A549 (cell line): ENCODE results near the gene NFAM1. TPM values are rescaled to one million over a fixed set of nuclear protein-coding genes. Genes with fewer than 3 reads are reported as not detected.

Source experiments
- ATAC-seq, 2 experiments: fragments of 200-7000 bp in 1 of 2; fragments of >200 bp in 1 of 2; cut with Nextera tagmentation in 1 of 2; cut with Tn5 transposase in 1 of 2; 3 replicates each; pipeline versions ENCODE4 v1.8.0 to v1.9.1; 2018 to 2020; ENCODE audit warnings: mild to moderate bottlenecking in 1 of 2, moderate library complexity in 1 of 2
- CTCF ChIA-PET: fragments of 300-600 bp; sonication (Branson Sonifier 250); formaldehyde crosslinking; extraction: SDS; loops from one replicate; lab custom pipeline; 2021; ENCODE audit warnings: antibody characterized with exemption, inconsistent platforms; lab: Yijun Ruan, JAX
- POLR2A ChIA-PET: fragments of 350-600 bp; formaldehyde crosslinking; extraction: SDS; loops from one replicate; lab custom pipeline; 2021; ENCODE audit warnings: antibody characterized with exemption, inconsistent platforms; lab: Yijun Ruan, JAX
- DNase-seq, 2 experiments: peaks; one replicate each; pipeline versions ENCODE4 v3.0.0 to v3.0.0-alpha.2; 2011 to 2016; ENCODE audit warnings: low read depth in 1 of 2, low spot score in 1 of 2
- FAIRE-seq: peaks from 2 replicates; lab custom pipeline; 2011; peaks lifted over from hg19 to GRCh38; lab: Jason Lieb, UNC
- H3K27ac ChIP-seq, 2 experiments: fragments of >200 bp; sonication (Bioruptor Twin); formaldehyde crosslinking; 3 replicates each; pipeline ENCODE4 v1.5.1; 2016 to 2017
- H3K4me1 ChIP-seq: fragments of >200 bp; sonication (Bioruptor Twin); formaldehyde crosslinking; 3 replicates; pipeline ENCODE4 v1.6.1; 2016
- H3K4me2 ChIP-seq: fragments of >200 bp; sonication (Bioruptor Twin); formaldehyde crosslinking; 3 replicates; pipeline ENCODE4 v1.6.1; 2016
- H3K4me3 ChIP-seq: fragments of >200 bp; sonication (Bioruptor Twin); formaldehyde crosslinking; 3 replicates; pipeline ENCODE4 v1.5.1; 2016
- H3K9me3 ChIP-seq: fragments of >200 bp; sonication (Bioruptor Twin); formaldehyde crosslinking; 3 replicates; pipeline ENCODE4 v1.6.1; 2016
- CBX8 ChIP-seq: fragments of 200-600 bp; sonication (generic); IDR thresholded peaks from 2 replicates; pipeline ENCODE4 v1.6.1; 2016
- CEBPB ChIP-seq, 2 experiments: fragments of >200 bp in 1 of 2; sonication (Bioruptor Twin) in 1 of 2; formaldehyde crosslinking in 1 of 2; IDR thresholded peaks; 2 replicates each; pipeline ENCODE4 v1.6.1; 2012 to 2016
- CHD4 ChIP-seq: fragments of 200-600 bp; sonication (generic); IDR thresholded peaks from 2 replicates; pipeline ENCODE4 v1.6.1; 2016; ENCODE audit warnings: antibody characterized with exemption, mild to moderate bottlenecking, borderline replicate concordance
- EHF ChIP-seq: fragments of 250-450 bp; sonication (Bioruptor Pico); IDR thresholded peaks from 2 replicates; pipeline ENCODE4 v1.5.0; 2020; ENCODE audit warnings: mild to moderate bottlenecking
- EHMT2 ChIP-seq: fragments of 200-600 bp; sonication (generic); IDR thresholded peaks from 2 replicates; pipeline ENCODE4 v1.6.1; 2016; ENCODE audit warnings: antibody characterized with exemption, low read depth, mild to moderate bottlenecking, moderate library complexity
- FOSB ChIP-seq: fragments of 250-450 bp; sonication (Bioruptor Pico); IDR thresholded peaks from 2 replicates; pipeline ENCODE4 v1.5.0; 2020; ENCODE audit warnings: mild to moderate bottlenecking, moderate library complexity
- FOSL2 ChIP-seq, 2 experiments: fragments of 450-650 bp in 1 of 2; fragments of >200 bp in 1 of 2; sonication (Bioruptor Twin) in 1 of 2; formaldehyde crosslinking; IDR thresholded peaks; 2 replicates each; pipeline versions ENCODE4 v1.5.0 to v1.6.1; 2016 to 2020; ENCODE audit warnings: mild to moderate bottlenecking in 1 of 2, moderate library complexity in 1 of 2
- HEYL ChIP-seq: fragments of 250-450 bp; sonication (Bioruptor Pico); IDR thresholded peaks from 2 replicates; pipeline ENCODE4 v1.8.0; 2021; ENCODE audit warnings: mild to moderate bottlenecking, moderate library complexity
- HOXB5 ChIP-seq: fragments of 250-450 bp; sonication (Bioruptor Pico); IDR thresholded peaks from 2 replicates; pipeline ENCODE4 v1.5.0; 2020; ENCODE audit warnings: mild to moderate bottlenecking, moderate library complexity
- MAZ ChIP-seq: fragments of 150-350 bp; IDR thresholded peaks from 2 replicates; pipeline ENCODE4 v1.6.1; 2014; ENCODE audit warnings: antibody characterized with exemption, low read depth, low read length, borderline replicate concordance
- NFE2L2 ChIP-seq: fragments of 150-350 bp; conservative IDR thresholded peaks from 2 replicates; pipeline ENCODE4 v1.6.1; 2014; ENCODE audit warnings: low read length
- PBX3 ChIP-seq: IDR thresholded peaks from 2 replicates; pipeline ENCODE4 v1.6.1; 2012
- RAD21 ChIP-seq, 2 experiments: fragments of >200 bp in 1 of 2; sonication (Bioruptor Twin) in 1 of 2; formaldehyde crosslinking in 1 of 2; IDR thresholded peaks in 1 of 2; conservative IDR thresholded peaks in 1 of 2; 2 replicates in 1 of 2; 3 replicates in 1 of 2; pipeline ENCODE4 v1.6.1; 2012 to 2018; ENCODE audit warnings: inconsistent platforms in 1 of 2
- REST ChIP-seq: fragments of 200-600 bp; sonication (generic); IDR thresholded peaks from 2 replicates; pipeline ENCODE4 v1.6.1; 2016; ENCODE audit warnings: antibody characterized with exemption, mild to moderate bottlenecking, moderate library complexity
- SREBF2 ChIP-seq: fragments of 450-650 bp; IDR thresholded peaks from 2 replicates; pipeline ENCODE4 v1.6.1; 2014; ENCODE audit warnings: mild to moderate bottlenecking, moderate library complexity
- TP53 ChIP-seq: fragments of 250-450 bp; sonication (Bioruptor Pico); IDR thresholded peaks from 2 replicates; pipeline ENCODE4 v1.5.0; 2021; ENCODE audit warnings: mild to moderate bottlenecking, moderate library complexity
- ZC3H11A ChIP-seq: fragments of 450-650 bp; IDR thresholded peaks from 2 replicates; pipeline ENCODE4 v1.6.1; 2014; ENCODE audit warnings: antibody characterized with exemption, mild to moderate bottlenecking
- WGBS: methylation state at CpG from one replicate; pipeline ENCODE4 v1.1.6; 2017; ENCODE audit errors: missing lambda C conversion rate; 5-methylcytosine and 5-hydroxymethylcytosine counted together
- polyA plus RNA-seq, 4 experiments: library from polyadenylated mRNA; depleted of rRNA in 3 of 4; stranded (reverse); fragments of >200 nt; fragmentation: RNase III in 1 of 4; extraction: RNeasy Plus Mini Kit Qiagen cat#74134 plus additional on column Dnase treatment in 1 of 4; gene quantifications; 2 replicates in 3 of 4; 3 replicates in 1 of 4; pipeline ENCODE4 v1.2.3, GENCODE V29; 2011 to 2017
- TF ChIP-seq, protein P1 (sequence below): fragments of 450-650 bp; IDR thresholded peaks from 2 replicates; pipeline ENCODE4 v1.6.1; 2014; ENCODE audit warnings: antibody characterized with exemption
- TF ChIP-seq, protein P2 (sequence below): fragments of 250-450 bp; sonication (Bioruptor Pico); IDR thresholded peaks from 2 replicates; pipeline ENCODE4 v1.5.0; 2020; ENCODE audit warnings: low read depth, mild to moderate bottlenecking, moderate library complexity
- TF ChIP-seq, protein P3 (sequence below): fragments of 250-450 bp; sonication (Bioruptor Pico); IDR thresholded peaks from 2 replicates; pipeline ENCODE4 v1.5.0; 2021; ENCODE audit warnings: mild to moderate bottlenecking, moderate library complexity, borderline replicate concordance

NFAM1 gene
- polyA plus RNA-seq, 2 of the 4 experiments (the other 2 are of a cell fraction) = not detected

DNA sequence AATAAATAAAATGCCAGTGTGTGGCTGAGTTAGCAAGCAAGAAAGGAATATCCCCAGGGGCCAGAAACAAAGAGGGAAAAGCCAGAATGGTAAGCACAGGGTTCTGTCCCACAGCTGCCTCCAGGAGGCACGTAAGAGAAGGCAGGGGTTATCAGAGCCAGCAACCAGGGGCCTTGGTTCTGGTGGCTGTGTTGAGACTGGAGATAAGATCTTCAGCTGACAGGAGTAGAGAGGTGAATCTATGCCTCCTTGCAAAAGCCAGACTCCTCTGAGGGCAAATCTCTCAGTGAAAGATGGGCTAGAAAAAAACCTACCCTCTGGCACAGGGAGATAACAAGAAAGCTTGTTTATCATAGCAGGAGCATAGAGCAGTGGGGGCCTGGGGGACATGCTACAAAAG is 29.8 kb upstream of the NFAM1 start:
- FAIRE-seq (no peak), ATAC-seq (no peak), DNase-seq (no peak)
- no peak overlapping the region for H3K4me2 ChIP-seq
- no peaks in the 10 kb centered on the region for H3K4me1 ChIP-seq
- TF ChIP-seq, protein P1, sequence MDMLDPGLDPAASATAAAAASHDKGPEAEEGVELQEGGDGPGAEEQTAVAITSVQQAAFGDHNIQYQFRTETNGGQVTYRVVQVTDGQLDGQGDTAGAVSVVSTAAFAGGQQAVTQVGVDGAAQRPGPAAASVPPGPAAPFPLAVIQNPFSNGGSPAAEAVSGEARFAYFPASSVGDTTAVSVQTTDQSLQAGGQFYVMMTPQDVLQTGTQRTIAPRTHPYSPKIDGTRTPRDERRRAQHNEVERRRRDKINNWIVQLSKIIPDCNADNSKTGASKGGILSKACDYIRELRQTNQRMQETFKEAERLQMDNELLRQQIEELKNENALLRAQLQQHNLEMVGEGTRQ = no peak
- TF ChIP-seq MAZ (no peak), HOXB5 (no peak), CHD4 (no peak), EHF (CRISPR knock-in tag) (no peak)
- ChIA-PET POLR2A (no interaction called here), CTCF (interaction anchor here (1.3 to 2.6 kb wide), 2 partner anchors 12 to 17 kb away, joined by 4 to 17 read pairs; no protein-coding TSS in a partner anchor)
- WGBS = 7% methylated on average over 1 of the region's 1 CpG
- no peaks in the 10 kb centered on the region for H3K9me3 ChIP-seq
- H3K4me3 ChIP-seq = no peak overlapping the region
- H3K27ac ChIP-seq = no peak overlapping the region

DNA sequence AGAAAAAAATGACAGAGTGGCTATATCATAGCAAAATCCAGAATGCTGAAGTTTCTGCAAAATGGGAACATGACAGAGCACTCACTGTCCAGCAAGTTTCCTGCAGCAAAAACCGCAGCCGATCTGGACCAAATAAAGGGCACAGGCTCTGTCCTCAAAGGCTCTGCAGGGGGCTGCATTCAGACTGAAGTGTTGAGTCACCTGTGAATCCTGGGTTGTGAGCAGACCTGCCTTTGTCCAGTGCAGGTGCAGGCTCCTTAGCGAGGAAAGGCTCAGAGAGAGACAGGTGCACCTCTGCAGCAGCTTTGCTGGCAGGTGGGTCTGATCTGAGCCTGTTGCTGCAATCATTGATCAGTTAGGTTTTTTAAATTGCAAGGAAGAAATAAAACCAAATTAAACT is 29.3 kb upstream of the NFAM1 start:
- ATAC-seq = no peak
- POLR2A ChIA-PET = no interaction called here

More for the DNA sequence above, 29.3 kb upstream of the NFAM1 start:
- Histone ChIP-seq H3K27ac (no peak overlapping the region), H3K9me3 (no peaks in the 10 kb centered on the region), H3K4me1 (no peaks in the 10 kb centered on the region), H3K4me2 (no peak overlapping the region), H3K4me3 (no peak overlapping the region)
- 58% methylated on average over 3 of the region's 3 CpGs for WGBS
- no peak for DNase-seq
- CTCF ChIA-PET = interaction anchor here (1.3 to 2.6 kb wide), 3 partner anchors 12 to 371 kb away, joined by 3 to 17 read pairs (median 4); partner anchors contain the start of gene NDUFA6
- no peak for FAIRE-seq
- TF ChIP-seq ZC3H11A (no peak), PBX3 (no peak), CEBPB (IDR thresholded peaks at IDR 0.05) (no peak), CHD4 (no peak), REST (no peak), FOSB (CRISPR knock-in tag) (no peak), FOSL2 (IDR thresholded peaks at IDR 0.05) (no peak), FOSL2 (CRISPR knock-in tag; IDR thresholded peaks at IDR 0.05) (no peak), TP53 (CRISPR knock-in tag) (no peak), NFE2L2 (no peak), RAD21 (conservative IDR thresholded peaks at IDR 0.05 in 1 of 2, IDR thresholded peaks at IDR 0.05 in 1 of 2) (no peak), EHMT2 (no peak), SREBF2 (no peak), HEYL (CRISPR knock-in tag) (no peak), CBX8 (no peak)
- TF ChIP-seq, protein P2, sequence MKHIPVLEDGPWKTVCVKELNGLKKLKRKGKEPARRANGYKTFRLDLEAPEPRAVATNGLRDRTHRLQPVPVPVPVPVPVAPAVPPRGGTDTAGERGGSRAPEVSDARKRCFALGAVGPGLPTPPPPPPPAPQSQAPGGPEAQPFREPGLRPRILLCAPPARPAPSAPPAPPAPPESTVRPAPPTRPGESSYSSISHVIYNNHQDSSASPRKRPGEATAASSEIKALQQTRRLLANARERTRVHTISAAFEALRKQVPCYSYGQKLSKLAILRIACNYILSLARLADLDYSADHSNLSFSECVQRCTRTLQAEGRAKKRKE (CRISPR knock-in tag) = no peak
- TF ChIP-seq, protein P3, sequence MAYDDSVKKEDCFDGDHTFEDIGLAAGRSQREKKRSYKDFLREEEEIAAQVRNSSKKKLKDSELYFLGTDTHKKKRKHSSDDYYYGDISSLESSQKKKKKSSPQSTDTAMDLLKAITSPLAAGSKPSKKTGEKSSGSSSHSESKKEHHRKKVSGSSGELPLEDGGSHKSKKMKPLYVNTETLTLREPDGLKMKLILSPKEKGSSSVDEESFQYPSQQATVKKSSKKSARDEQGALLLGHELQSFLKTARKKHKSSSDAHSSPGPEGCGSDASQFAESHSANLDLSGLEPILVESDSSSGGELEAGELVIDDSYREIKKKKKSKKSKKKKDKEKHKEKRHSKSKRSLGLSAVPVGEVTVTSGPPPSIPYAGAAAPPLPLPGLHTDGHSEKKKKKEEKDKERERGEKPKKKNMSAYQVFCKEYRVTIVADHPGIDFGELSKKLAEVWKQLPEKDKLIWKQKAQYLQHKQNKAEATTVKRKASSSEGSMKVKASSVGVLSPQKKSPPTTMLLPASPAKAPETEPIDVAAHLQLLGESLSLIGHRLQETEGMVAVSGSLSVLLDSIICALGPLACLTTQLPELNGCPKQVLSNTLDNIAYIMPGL (CRISPR knock-in tag) = no peak
- TF ChIP-seq, all 56 proteins: peak for 0
